ENCODE data around the gene PKP4.

Gene PKP4

DNA sequence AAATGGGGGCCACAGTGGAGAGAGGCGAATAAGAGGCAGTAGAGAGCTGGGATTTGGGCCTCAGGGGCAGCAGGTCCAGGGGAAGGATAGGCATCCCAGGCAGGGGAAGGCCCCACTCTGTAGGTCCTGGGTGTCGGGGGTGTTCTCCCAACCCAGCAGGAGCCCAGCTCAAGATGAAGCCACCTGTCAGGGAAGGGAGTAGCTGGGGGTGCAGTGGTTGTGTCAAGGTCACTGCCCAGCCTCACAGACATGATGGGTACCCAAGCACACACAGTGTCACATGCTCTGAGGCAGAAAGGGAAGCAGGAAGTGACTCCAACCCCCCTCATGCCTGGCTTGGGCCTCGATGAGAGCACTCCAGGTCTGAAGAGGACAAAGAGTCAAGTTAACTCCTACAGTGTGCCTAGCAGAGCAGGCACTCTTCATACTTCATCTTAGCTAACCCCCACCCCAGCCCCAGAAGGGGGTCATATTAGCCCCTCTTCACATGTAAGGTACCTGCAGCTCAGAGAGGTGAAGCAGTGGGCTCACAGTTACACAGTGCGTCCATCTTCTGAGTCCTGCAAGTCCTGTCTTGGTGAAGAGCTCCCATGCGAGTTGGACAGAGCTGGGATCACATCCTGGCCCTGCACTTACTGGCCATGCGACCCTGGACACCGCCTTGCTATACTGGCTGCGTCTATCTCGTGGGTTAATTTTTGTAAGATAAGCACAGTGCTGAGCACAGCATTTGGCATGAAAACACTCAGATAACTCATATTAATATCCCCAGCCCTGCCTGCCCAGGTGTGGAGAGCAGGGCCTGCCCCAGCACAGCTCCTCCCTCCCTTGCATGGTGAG, 265.7 kb downstream of the PKP4 start:
- DNase-seq: no peak

GRCh38 chr2:158723181-158723838, 266.6 kb downstream of the PKP4 start:
- no peak for DNase-seq

DNA sequence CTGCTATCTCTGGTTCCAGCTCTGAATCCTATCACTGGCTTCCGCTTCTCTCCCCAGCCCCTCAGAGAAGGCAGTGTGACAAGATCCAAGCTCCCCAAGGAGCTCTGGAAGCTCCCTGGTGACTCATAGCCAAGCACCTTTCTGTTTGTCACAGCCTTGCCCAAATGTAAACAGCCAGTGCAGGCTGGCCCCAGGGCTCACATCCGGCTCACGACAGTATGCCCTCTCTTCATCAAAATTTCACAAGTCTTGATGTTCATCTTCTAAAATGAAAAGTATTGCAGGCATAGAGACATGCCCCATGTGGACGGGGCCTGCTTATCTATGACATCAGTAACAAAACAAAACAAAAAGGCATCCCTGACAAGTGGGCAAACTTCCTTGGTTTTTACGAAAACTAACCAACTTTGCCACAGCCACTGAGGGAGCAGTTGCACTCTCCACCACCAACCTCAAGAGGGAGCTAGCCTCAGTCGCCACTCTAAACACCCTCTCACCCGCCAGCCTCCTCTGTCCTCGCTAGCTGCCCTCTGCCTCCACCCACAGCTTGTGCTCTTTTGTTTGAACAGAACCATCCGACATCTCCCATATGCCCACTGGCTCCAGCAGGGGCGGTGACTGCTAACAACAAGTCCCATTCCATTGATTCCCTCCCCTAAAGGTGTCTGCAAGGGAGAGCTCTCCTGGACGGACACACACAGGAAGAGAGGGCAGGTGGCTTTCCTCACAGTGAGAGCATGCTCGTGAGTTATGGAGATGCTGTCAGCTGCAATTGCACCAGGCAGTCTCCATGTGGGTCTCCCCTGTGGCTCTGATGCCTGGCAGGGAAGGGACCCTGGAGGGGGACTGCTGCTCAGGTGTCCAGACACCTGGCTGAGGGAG, 267.4 kb downstream of the PKP4 start:
- peak in 1 of 2 experiments; percentile 6 for DNase-seq

GRCh38 chr2:158724803-158725381, 268.1 kb downstream of the PKP4 start:
- DNase-seq: no peak

- DNase-seq: no peak
Measured at GRCh38 chr2:158725441-158725891, 268.7 kb downstream of the PKP4 start.

- no peak for DNase-seq
Measured at GRCh38 chr2:158726911-158727592, 270.3 kb downstream of the PKP4 start.

DNA sequence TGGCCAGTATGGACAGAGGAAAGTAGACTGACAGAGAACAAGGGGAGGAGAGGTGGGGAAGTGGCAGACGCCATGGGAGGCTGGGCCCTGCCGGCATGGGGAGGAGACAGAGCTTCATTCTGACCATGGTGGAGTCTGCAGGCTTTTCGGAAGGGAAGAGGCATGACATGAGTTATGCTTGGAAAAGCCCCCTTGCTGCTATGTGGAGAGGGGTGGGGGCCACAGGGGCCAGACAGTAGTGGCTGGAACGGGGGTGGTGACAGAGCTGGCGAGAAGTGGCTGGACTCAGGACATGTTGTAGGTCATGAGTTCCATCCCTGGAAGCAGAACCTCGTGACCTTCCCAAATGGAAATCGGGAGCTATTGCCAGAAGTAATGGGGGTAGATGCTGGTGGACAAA, 271.7 kb downstream of the PKP4 start:
- DNase-seq: no peak

DNA sequence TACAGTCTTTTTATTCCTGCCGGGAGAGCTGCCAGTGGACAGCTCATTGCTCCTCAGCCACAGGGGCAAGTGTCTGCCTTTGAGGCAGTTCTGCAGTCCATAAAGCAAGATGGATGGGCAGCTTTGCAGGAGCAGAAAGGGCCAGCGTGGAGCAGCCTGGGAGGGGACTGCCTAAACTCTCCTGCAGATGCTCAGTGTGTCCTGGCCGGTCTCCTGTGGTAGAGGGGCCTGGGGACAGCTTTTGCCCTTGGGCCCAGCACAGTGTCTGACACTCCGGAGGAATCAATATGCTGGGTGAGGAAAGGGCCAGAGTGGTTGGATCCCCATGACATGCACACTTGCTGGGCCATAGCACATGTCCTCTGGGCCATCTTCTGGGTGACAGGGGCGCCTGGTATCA, 272.7 kb downstream of the PKP4 start:
- no peak for DNase-seq

GRCh38 chr2:158729873-158730620, 273.3 kb downstream of the PKP4 start:
- DNase-seq: peak in 1 of 2 experiments; percentile 15

DNA sequence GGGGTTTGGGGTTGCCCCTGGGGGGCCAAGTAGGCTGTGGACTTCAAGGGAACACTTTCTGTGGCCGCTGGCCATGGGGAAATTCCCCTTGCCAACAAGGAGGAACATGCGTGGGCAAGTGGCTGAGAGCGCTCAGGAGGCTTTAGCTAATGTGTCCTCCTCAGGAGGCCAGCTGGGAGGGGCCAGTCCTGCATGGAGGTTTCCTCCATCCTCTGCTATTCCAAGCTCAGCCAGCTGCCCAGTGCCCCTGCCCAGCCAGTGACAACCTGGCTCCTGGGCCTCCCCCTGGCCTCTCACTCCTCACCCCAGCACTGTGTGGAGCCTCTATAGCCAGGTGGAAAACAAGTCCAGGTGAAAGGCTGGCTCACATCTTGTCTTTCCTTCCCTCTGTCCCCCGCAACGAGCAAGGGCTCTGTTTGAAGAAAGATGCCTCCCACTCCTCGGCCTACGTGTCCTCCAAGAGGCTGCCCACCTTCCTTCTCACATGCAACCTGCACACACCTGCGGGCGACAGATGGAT, 273.9 kb downstream of the PKP4 start:
- no peak for DNase-seq

DNA sequence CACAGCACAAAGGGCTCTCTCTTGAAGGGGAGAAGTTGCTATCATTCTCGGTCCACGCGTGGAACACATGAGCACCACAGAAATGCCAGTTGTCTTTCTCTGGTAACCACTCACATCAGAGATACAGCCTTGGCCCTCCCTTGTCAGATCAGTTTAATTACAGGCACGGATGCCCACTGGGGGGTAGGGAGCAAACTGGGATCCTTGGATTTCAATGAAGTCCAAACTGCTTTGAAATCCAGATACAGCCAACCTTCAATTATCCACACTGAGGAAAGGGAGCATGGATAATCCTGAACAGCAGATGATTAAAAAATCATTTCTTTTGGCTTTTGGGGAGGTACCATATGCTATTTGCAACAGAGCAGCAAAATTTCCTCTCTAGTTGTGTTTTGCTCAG, 274.6 kb downstream of the PKP4 start:
- DNase-seq: no peak
